Ammon's horn (tissue), 1 donor: Measurements from ENCODE around the gene ADSS1.
"Not testable (repeated sequence)": the region's sequence is repeated elsewhere in the genome, so short reads cannot be mapped to it uniquely, and the experiment has no call there.

Source experiments
- DNase-seq: peaks from one replicate; pipeline ENCODE4 v3.0.0-alpha.2; 2016; ENCODE audit warnings: low spot score

Gene ADSS1

GRCh38 chr14:104717646-104718045, 6.4 kb upstream of the ADSS1 start:
- no peak for DNase-seq

GRCh38 chr14:104718147-104718546, 5.9 kb upstream of the ADSS1 start:
- DNase-seq, result no peak

- DNase-seq, result no peak
These were observed 5.2 kb upstream of the ADSS1 start for GRCh38 chr14:104718871-104719270.

GRCh38 chr14:104719343-104719742, 4.7 kb upstream of the ADSS1 start:
- no peak for DNase-seq

GRCh38 chr14:104721505-104722431, 2.3 kb upstream of the ADSS1 start:
- DNase-seq, result no peak

GRCh38 chr14:104722938-104723650, 935 bp upstream of the ADSS1 start:
- DNase-seq, result no peak

GRCh38 chr14:104724407-104724980, 465 bp downstream of the ADSS1 start:
- peak; percentile 35 for DNase-seq

GRCh38 chr14:104724981-104725771, 1.1 kb downstream of the ADSS1 start:
- DNase-seq, result peak; percentile 37

GRCh38 chr14:104725772-104726548, 1.9 kb downstream of the ADSS1 start:
- DNase-seq, result no peak

- DNase-seq, result no peak
These were observed 2.8 kb downstream of the ADSS1 start for GRCh38 chr14:104726600-104727451.

GRCh38 chr14:104728631-104729030, 4.6 kb downstream of the ADSS1 start:
- no peak for DNase-seq

GRCh38 chr14:104729176-104729834, 5.3 kb downstream of the ADSS1 start:
- DNase-seq, result not testable (repeated sequence)

GRCh38 chr14:104729835-104730181, 5.8 kb downstream of the ADSS1 start:
- DNase-seq, result no peak

- no peak for DNase-seq
These were observed 6.5 kb downstream of the ADSS1 start for GRCh38 chr14:104730487-104730886.

GRCh38 chr14:104731320-104732294, 7.6 kb downstream of the ADSS1 start:
- DNase-seq, result no peak

GRCh38 chr14:104732355-104732804, 8.4 kb downstream of the ADSS1 start:
- DNase-seq, result peak; percentile 44

- DNase-seq, result no peak
These were observed 9.1 kb downstream of the ADSS1 start for GRCh38 chr14:104732931-104733681.
